Activated T-cell treated with anti-CD3 and anti-CD28 coated beads for 24 hours (primary cell): ENCODE data around the gene VAV3.

Experiments
- DNase-seq: peaks from one replicate; pipeline ENCODE4 v3.0.0-alpha.2; 2020; ENCODE audit warnings: low read depth

Gene VAV3

DNA sequence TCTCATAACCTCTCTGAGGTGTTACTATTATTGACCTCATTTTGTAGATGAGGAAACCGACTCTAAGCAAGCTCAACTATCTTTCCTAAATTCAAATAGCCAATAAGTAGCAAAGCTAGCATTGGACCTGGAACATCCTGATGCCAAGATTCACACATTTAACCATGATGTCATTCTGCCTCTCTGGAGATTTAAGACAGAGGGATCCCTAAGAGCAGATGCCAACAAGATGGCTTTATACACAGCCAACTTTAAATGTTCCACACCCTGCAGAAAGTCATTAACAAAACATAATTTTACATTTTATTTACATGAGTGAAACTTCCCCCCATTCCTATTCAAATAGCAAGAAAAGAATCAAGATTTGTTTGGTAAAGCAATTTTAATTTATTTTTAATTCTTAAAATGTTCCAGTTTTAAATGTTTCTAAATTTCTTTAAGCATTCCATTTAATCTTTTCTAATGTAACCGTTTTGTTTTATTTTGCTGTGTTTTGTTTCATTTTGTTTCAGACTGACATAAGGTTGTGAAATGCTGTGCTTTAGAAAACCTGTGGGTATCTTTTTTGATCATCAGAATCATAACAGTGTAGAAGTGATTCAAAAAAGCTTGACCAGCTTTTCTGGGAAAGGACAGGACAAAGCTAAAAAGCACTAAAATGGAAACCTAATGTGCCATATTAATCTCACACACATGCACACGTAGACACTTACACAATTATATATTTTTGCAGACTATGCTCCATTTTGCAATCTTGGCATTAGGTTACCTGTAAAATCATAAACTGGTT, 7.6 kb upstream of the VAV3 start:
- no peak for DNase-seq

DNA sequence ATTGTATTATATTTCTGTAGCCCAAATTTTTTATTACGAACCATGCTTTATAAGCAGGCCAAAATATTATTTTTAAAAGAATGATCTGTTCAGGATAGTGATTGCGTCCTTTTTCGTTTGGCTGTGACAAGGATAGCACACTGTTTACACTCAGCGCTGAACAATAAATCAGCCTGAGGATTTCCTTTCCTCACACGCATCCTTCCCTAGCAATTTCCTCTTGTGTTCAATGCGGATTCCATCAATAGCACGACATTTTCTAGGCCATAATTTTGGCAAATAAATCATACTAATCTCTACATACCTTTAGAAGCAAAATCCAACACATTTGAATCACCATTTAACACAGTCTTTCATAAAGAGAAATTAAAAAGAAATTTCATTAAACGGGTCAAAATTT, 1.6 kb upstream of the VAV3 start:
- no peak for DNase-seq

- DNase-seq: peak; percentile 7
Observed at GRCh38 chr1:107964336-107965109, 457 bp downstream of the VAV3 start.

DNA sequence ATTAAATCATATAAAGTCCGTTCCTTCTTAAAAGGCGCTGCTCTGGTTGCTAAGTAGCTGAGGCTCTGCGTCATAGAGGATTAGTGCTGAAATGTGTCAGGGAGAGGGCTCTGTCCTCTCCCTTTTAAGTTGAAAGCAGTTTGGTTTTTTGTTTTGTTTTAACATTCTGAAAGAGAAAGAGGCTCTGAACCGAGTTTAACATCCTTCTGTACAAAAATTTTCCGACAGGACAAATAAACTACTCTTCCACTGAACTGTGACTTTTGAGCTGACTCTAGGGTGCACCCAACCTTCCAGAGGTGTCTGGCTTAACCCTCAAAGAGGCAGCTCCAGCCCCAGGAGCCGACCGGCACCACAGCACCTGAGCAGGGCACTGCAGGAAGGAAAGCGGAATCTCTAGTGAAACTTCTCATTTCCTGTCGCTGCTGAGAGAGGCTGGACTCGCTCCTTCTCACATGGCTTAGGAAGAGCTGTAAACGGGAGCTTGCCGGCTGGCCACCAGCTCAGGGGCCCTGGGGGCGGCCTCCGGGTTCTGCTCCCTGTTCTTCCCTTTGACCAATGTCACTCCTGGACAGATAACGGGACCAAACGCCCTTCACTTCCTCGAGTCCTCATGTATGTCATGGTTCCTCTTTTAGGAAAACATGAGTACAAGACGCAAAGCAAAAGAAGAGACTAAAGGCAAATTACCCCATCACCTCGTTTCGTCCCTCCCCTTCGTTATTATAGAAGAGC, 1.2 kb downstream of the VAV3 start:
- peak; percentile 35 for DNase-seq

- no peak for DNase-seq
Observed at GRCh38 chr1:107963008-107963407, 2.0 kb downstream of the VAV3 start.

DNA sequence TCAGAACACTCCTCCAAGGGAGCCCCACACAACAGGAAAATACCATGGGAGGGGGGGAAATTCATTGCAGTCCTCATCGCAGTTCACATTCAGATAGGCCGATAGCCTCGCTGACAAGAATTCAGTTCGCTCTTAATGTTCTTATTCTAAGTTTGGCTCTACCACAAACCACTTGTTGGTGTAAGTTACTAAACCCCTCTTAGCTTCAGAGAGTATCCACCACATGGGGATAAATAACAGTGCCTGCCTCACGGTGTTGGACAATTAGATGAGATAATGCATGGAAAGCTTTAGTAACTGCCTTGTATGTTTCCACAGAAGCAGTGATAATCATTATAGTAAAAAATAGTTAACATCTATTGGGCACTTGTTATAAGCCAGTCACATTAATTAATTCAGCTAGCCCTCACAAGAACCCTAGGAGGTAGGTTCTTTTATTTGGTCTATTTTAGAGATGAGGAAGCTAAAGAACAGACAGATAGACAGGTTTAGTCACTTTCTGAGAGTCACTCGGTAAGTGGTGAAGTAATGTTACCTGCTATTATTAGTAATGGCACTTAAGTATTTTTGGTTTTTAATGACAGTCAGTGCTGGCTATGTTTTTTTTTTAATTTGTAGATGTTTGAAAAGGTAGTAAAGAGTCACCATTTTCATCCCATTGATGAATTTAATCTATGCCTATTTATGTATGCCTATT, 10.1 kb downstream of the VAV3 start:
- DNase-seq: no peak

DNA sequence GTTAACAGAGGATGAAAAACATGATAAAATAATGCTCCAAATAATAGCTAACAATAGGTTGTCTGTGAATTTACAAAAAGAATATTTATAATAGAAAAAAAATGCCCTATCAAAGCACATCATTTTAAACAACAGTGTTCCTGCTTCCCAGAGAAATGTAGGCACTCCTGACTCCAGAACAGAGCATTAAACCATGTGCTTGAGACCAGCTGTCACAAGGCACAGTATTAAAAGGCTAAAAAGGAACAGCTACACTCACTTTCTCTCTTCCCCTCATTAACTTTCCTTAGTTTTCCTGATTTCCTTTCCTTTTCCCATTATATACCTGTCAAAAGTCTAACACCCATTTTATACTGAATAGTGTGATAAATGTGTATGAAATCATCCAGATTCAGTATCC, 10.9 kb downstream of the VAV3 start:
- no peak for DNase-seq

DNA sequence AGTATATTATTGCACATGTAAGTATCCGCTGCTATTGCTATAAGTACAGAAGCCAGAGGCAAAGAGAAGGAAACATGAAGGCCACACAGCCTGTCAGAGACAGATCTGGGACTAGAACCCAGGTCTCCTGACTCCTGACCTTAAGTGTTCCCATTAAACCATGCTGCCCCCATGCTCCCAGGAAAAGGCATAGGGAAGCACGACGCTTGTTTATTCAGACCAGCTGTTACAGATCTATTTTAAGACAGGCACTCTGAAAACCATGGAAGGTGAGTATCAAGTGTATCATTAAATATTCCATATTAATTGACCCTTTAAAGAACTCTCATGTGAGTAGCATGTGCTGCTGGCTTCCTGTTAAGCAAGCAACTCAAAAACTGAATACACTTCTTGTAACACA, 11.4 kb downstream of the VAV3 start:
- no peak for DNase-seq

DNA sequence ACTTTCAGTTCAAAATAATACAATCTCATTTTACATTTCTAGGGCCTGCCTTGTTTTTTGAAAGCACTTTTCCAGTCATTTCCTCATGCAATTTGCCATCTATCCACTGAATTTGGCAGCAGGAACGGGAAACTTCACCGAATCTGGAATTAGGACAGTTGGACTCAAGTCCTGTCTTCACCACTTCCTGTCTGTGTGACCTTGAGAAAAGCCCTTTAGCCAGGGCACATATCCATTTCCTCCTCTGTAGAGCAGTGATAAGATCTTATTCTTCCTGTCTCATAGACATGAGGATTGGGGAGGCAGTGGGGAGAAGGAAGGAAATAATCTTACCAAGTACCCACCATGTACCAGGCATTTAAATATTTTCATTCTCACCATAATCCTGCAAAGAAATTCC, 12.0 kb downstream of the VAV3 start:
- no peak for DNase-seq

GRCh38 chr1:107950464-107950863, 14.5 kb downstream of the VAV3 start:
- DNase-seq: no peak

GRCh38 chr1:107949467-107950253, 15.3 kb downstream of the VAV3 start:
- DNase-seq: no peak

DNA sequence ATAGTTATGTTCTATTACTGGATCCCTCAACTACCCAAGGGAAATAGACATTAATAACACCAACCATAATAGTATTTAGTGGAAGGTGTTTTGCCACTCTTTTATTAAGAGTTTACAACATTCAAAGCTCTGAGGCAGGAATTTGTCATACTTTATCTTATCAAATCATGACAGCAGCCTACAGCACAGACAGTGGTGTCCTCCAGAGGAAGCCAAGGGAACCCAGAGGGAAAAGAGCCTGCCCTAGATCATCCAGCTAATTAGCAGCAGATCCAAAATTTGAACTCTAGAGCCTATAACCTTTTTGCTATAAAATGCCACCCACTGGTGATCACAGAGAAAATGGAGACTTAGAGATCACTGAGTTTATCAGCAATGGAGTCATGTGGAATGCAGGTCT, 18.2 kb downstream of the VAV3 start:
- no peak for DNase-seq

DNA sequence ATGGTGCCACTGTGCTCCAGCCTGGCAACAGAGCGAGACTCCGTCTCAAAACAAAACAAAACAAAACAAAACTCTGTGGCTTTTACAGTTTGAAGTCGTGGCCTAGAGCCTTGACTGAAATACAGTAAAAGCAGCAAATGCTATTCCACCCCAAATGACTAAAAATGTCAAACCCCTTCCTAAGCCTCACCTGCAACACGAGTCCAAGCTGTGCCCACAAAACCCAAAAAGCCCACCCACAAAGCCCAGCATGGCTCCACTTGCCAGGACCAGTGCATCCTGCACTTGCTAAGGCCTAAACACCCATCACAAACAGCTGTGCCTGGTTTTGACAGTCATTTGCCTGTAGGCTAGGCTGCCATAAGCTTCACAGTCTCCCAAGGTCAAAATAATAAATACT, 21.3 kb downstream of the VAV3 start:
- DNase-seq: no peak

- DNase-seq: no peak
Observed at GRCh38 chr1:107942814-107943213, 22.2 kb downstream of the VAV3 start.

GRCh38 chr1:107941531-107941930, 23.4 kb downstream of the VAV3 start:
- DNase-seq: no peak

DNA sequence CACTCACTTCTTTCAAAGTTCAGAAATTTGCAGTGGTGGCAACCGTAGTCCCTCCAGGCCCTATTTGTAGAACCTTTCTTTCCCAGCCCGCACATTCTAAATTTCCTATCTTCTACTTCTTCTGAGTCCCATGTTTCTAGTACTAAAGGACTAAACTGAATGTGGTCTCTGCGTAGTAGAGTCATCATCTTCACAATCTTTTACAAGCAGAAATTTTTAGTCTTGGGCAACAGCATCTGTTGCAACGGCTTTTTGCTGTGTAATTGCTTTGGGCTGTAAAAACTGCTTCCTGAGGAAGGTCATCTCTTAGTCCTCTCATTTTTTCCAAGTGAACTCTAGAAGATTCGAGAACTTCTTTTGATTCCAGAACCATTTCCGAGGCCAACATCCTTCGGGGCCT, 23.9 kb downstream of the VAV3 start:
- DNase-seq: no peak

DNA sequence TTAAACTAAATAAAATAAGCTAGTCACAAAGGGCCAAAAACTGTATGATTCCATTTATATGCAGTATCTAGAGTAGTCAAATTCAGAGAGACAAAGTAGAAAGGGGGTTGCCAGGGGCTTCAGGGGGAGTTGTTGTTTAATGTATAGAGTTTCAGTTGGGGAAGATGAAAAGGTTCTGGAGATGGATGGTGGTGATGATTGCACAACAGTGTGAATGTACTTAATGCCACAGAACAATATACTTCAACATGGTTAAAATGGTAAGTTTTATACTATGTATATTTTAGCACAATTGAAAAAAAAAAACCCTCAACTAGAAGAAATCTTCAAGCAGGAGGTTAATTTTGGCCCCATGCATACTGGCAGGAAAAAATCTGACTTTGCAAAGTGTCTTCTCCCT, 24.3 kb downstream of the VAV3 start:
- DNase-seq: no peak

DNA sequence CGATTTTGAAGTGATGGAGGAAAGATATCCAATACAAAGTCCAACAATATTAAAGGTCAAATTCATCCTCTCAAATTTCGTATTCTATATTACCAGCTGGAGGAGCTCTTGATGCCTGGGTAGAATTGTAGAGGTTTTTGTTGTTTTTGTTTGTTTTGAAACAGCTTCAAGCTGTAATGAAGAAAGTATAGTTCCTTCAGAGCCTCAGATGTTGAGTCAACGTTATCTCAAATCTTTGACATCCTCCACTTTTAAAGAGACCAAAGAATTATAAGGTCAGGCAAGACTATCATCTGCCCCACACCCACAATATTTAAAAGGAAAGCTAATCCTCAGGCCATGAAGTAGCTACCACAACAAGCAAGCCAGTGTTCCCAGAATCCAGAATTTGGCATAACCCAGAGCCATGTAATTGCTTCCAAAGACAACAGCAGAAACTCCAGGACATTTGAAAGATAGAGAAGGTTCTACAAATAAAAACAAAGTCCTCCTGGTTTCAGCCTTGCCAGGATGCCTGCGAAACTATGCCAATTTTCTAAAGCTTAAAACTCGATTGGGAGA, 24.9 kb downstream of the VAV3 start:
- no peak for DNase-seq

- no peak for DNase-seq
Observed at GRCh38 chr1:107939256-107939655, 25.7 kb downstream of the VAV3 start.

DNA sequence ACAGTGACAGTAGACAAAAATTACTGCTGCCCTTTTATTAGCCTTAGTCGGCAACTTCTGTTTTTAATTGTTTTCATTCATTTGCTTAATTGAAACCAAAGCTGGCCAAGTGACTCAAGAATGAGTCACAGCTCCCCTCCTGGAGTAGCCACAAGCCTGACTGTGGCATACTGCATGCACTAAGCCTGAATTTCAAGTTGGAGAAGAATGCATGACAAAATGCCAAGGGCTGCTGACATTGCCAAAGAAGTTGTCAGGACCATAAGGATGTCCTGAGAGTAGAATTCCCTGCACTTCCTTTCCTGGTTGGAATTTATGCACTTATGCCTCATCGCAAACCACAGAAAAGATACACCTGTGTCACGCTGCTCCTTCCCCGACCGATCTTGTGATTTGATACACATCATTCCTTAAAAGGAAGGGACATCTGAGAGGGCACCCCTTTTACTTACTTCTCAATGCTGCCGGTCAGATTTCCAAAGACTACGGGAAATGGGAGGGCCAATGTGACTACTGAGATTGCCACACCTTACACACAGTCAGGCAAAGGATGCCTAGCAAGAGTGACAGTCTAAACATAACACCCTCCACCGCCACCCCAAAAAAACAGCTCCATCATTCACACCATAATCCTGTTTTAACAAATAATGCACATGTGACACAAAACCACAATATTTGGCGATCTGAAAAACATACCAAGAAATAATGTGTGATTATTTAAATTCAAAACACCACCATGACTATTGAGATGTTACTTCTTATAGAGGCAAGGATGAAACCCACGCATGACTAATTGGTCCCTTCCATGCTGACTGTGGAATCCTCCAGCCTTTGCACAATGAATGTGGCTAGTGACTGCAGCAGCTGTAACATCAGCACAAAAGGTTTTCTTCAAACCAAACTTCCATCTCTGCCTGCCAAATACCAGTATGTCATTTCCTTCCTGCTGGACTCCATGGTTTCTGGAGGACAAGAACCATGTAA, 28.2 kb downstream of the VAV3 start:
- DNase-seq: peak; percentile 56
